ENCODE measurements around the gene EWSR1.

The EWSR1 gene

DNA sequence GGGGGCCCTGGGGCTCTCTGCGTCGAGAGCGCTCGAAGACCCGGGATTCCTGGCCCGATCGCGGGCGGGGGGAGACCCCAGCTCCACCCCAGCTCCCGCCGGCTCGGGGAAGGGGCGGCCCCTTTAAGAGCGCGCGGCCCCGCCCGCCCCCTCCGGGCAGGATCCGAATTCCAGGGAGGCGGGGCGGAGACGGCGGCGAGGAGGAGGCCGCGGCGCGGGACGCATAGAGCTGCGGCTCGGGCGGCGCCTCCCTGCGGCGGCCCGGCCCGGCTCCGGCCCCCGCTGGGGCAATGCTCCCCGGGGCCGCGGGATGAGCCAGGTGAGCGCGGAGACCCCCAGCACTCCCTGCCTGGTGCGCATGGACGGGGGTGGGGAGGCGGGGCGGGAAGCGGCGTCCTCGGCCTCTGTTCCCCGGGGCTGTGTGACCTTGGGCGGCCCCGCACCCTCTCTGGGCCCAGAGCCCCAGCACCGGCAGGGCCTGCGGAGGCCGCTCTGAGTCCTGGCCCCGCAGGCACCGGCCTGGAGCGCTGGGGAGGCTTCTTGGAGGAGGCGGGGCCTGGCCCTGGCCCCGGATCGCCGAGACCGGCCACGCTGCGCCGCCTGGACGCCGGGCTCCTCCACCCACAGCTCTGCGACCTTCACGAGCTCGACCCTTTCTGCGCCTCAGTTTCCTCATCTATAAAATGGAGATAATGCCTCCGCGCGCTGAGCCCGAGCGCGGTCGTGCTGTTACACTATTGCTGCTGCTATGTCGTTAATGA, 38.9 kb downstream of the EWSR1 start:
- DNase-seq = peak in 1 of 2 donors; percentile 17

DNA sequence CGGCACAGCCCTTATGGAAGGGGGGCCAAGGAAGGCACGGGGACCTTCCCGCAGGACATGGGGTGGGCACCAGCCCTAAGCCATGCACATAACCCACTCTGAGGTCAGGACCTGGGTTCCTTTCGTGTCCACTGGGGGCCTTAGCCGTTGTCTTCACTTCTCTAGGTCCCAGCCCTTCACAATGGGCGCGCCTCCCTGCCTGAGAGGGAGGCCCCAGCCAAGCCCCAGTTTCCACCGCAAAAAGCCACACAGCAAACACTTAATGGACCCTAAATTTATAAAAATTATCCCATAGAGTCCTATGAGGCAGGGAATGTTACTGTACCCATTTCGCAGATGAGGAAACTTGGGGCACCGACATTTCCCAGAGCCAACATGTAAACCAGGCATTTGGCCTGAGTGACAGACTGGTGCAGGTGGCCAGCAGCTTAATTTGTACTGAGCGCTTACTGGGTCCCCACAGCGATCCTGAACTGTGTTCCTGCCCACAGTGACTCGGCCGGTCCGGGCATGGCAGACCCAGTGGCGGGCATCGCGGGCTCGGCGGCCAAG, 39.6 kb downstream of the EWSR1 start:
- DNase-seq = no peak

DNA sequence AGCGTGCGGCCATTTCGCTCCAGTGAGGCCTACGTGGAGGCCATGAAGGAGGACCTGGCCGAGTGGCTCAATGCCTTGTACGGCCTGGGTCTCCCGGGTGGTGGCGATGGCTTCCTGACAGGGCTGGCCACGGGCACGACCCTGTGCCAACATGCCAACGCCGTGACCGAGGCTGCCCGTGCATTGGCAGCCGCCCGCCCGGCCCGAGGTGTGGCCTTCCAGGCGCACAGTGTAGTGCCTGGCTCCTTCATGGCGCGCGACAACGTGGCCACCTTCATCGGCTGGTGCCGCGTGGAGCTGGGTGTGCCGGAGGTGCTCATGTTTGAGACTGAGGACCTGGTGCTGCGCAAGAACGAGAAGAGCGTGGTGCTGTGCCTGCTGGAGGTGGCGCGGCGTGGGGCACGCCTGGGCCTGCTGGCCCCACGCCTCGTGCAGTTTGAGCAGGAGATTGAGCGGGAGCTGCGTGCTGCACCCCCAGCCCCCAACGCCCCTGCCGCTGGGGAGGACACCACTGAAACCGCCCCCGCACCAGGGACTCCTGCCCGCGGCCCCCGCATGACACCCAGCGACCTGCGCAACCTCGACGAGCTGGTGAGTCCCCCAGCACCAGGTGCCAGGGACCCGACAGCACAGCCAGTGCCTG, 40.2 kb downstream of the EWSR1 start:
- DNase-seq = no peak

DNA sequence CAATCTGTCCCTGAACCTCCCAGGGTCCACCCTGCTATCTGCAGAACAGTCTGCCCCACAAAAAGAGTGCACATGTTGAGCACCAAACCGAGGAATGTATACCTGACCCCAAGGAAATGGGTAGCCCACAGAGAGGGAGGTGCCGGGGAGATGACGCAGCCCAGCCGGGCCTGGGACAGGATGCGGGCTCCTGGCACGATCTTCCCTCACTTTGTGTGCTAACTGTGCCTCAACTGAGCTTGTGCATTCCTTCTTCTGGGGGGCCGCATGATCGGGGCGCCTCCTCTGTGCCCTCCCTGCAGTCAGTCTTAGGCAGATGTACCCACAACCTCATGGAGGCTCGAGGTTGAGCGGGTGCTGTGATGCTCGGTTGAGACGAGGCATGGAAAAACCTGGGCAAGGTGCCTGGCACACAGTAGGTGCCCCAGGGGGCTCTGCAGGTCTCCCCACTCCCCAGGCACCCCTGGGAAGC, 40.8 kb downstream of the EWSR1 start:
- peak in 1 of 2 donors; percentile 21 for DNase-seq

DNA sequence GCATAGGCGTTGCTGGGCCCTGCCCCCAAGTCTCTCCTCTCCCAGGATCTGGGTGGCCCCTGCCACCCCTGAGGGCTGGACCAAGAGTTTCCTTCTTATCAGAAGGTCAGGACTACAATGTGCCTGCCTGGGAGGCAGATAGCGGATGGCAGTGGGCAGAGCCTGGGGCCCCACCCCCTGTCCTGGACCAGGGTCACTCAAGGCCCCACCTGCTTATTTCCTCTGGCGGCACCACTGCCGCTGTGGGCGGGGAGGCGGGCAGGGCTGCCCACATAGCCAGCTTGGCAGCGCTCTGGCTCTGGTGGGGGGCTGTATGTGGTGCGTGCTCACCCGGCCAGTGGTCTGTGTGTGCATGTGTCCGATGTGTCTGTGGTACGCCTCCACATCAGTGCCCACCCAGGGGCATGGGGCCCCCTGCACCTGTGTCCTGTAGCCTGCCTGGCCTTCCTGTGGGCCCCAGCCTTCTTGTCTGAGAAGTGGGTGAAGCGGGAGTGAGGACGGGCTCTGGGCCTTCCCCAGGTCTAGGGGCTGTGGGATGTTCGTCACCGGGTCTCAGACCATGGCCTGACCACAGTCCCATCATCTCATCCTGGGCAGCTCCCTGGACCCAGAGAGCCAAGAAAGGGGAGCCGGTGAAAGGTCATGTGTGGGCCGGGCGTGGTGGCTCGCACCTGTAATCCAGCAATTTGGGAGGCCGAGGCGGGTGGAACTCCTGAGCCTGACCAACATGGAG, 41.4 kb downstream of the EWSR1 start:
- DNase-seq = no peak

DNA sequence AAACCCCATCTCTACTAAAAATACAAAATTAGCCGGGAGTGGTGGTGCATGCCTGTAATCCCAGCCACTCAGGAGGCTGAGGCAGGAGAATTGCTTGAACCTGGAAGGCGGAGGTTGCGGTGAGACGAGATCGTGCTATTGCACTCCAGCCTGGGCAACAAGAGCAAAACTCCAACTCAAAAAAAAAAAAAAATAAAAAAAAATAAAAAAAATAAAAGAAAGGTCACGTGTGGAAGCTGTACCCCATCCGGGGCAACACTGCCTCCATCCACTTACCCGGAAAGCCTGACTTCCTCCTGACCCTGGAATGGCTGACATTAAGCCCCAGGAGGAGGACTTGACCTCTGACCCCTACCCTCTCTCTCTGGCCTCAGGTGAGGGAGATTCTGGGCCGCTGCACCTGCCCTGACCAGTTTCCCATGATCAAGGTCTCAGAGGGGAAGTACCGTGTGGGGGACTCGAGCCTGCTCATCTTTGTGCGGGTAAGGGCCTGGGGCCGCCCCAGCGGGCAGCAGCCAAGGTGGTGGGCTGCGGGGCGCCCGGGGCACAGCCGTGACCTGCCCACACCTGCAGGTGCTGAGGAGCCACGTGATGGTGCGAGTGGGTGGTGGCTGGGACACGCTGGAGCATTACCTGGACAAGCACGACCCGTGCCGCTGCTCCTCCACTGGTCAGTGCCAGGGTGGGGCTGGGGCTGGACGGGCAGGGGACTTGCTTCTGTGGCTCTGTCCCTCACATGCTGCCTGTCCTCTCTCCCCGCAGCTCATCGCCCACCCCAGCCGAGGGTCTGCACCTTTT, 42.2 kb downstream of the EWSR1 start:
- DNase-seq = no peak

DNA sequence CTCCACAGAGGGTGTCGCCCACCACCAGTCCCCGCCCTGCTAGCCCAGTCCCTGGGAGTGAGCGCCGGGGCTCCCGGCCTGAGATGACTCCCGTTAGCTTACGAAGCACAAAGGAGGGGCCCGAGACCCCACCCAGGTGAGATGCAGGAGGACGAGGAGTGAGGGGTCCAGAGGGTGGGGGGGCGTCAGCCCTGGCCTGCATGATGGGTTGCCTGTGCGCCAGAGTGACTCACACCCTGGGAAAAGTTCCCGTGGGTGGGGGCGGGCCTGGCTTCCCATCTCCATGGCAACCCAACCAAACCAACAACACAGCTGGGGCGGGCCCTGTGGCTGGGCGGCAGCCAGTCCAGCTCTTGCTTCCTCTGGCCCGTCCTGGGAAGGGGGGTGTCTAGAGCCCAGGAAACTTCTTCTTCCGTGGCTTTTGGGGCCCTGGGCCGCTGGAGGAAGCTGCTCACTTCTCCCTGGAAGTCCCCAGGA, 42.8 kb downstream of the EWSR1 start:
- peak; percentile 61 to 89 for DNase-seq

GRCh38 chr22:29311464-29312217, 43.6 kb downstream of the EWSR1 start:
- no peak for DNase-seq

DNA sequence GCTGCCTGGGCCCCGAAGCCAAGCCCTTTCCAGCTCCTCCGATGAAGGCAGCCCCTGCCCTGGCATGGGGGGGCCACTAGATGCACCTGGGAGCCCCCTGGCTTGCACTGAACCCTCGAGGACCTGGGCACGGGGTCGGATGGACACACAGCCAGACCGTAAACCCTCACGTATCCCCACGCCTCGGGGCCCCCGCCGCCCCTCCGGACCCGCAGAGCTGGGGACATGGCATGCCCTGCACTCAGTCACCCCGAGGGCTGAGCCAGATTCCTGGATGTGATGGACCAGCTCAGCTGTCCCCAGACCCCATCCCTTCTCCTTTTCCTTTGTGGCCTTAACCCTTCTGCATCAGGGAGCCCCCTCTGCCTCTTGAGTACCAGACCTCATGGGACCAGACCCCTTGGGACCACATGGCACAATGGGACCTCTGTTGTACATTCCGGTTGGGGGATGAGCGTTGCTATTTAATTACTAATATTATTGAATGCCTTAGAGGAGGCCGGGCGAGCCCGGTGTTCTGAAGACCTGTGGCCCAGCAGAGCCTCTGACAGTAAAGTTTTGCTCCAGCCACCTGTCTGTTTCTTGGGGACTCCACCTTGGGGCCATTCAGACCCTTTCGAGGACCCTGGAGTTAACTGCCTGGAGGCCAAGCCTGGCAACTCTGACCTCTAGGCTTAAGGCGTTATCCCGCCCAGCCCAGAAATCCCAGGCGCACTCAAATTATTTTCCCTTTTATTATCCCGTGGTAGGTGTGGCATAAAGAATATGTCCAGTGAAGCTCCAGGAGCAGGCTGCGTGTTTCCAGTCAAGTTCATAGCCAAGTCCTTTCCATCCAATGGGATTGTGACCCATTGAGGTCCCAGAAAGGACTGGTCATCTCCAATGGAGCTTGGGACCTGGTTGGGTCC, 44.4 kb downstream of the EWSR1 start:
- DNase-seq = no peak

GRCh38 chr22:29313126-29313575, 45.1 kb downstream of the EWSR1 start:
- DNase-seq = peak; percentile 10 to 26

DNA sequence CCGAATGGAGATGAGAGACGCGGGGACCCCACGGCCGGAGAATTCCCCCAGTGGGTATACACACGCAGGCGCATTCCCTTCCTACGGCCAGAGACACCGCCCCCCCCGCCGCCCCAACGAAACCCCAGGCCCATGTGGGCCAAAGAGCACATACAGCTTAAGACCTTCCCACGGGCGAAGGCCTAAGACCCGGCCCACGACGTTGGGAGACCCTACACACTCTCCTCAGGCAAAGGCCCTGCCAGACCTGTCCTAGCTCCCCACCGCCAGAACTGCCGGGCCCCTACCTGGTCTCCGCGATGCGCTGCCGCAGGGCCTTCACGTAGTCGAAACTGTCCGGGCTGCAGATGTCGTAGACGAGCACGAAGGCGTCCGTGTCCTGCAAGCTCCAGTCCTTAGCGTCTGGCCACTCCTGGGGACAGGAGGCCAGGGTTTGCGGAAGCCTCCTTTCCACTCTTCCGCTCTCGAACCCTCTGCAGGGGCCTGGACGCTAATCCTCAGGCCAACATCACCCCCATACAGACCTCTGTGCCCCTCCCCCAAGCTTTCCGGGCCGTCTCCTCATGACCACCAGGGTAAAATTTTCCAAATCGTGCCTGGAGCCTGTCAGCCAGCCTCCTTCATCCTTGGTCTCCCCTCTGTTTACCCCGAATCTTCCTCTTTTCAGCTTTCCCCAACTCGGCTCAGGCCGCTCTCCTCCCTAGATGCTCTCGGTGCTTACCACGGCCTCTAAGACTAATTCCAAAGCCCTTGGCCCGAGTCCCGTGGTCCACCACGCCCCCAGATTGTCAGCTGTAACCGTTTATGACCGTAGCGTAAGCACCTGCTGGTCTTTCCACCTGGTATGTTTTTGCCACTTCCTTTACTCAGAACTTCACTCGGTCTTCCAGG, 45.8 kb downstream of the EWSR1 start:
- DNase-seq = no peak

- no peak for DNase-seq
These were observed 46.6 kb downstream of the EWSR1 start for GRCh38 chr22:29314537-29315285.

GRCh38 chr22:29315286-29316140, 47.4 kb downstream of the EWSR1 start, which contains the start of gene RASL10A:
RASL10A (minus strand) TSS chr22:29315697; CDS start chr22:29315246, 451 bp downstream.
- no peak for DNase-seq

DNA sequence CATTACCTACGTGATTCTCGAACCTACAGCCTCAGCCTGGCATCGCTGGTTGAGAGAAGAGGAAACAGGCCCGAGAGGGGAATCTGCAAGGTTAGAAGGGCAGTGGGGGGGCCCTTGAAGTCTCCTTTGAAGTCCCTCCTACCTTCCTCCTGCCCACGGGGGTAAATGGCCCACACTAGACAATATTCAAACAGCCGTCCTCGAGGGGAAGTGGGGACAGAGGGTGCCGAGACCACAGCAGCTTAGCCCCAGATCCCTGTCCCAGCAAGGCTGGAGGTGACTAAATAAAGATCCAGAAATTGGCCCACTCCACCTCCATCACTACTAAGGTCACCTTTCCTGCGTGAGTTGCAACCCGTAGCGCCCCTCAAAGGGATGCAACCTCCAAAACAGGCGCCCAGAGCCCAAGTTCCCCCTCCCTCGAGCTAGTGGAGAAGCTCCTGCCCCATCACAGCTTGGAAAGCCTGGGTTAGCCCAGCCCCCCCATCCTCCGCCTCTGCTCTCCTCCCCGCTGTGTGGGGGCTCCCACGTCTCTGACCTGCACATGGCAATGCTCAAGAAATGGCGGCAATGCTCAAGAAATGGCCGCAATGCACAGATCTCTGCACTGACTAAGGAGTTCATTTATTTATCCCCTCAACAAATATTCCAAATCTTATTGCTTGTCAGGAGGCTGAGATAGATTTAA, 48.2 kb downstream of the EWSR1 start:
- no peak for DNase-seq

DNA sequence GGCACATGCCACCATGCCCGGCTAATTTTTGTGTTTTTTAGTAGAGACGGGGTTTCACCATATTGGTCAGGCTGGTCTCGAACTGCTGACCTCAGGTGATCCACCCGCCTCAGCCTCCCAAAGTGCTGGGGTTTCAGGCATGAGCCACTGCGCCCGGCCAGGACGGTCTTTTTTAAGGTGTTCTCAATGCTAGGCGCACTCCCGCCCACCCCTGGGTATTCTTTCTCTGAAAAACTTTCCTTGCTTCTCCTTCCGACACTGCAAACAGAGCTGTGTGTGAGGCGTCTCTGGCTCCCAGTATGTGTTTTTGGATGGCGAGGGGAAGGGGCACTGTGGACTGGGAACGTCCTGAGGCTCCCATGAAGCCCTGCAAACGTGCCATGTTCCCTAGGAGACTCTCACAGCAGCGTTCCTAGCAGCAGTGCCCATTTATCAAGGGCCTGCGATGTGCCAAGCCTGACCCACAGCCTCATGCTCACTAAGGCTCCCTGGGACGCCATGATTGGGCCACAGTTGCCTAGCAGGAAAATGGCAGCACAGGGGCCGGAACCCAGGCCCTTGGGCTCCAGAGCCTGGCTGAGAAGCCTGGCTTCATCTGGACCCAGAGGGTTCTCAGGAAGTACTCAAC, 49.9 kb downstream of the EWSR1 start:
- no peak for DNase-seq

DNA sequence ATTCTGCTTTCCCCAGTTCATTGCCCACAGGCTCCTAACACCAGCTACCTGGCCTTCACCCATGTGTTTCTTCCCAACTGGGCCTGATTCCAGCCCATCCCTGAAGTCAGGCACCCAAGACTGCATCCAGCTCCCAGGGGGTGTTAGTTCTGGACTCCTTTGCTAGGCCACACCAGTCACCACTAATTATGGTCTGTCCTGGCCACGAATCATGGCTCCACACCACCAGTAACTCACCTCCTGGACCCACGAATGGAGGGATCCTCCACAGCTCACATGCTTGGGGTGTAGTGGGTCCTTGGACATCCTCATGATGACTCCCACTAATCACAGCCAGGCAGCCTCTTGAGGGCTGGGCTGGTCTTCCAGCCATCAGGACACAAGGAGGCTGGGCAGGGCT, 51.0 kb downstream of the EWSR1 start:
- no peak for DNase-seq
